CD4-positive, CD25-positive, alpha-beta regulatory T cell (primary cell): Measurements from ENCODE around the gene ADGRG6. TPM values are rescaled to one million over a fixed set of nuclear protein-coding genes. Genes with fewer than 3 reads are reported as not detected.
A peak's percentile ranks its signal among the peaks of the same experiment; 100 is the strongest.

Experiments used
- ATAC-seq, 2 donors: fragments of 150-1000 bp; cut with Tn5 transposase; one replicate each; pipeline ENCODE4 v1.10.0; 2021; ENCODE audit warnings: low read depth in 2 of 2, moderate number of reproducible peaks in 2 of 2, moderate library complexity in 1 of 2
- DNase-seq, 3 donors: peaks; one replicate each; pipeline versions ENCODE4 v3.0.0 to v3.0.0-alpha.2; 2012 to 2022; ENCODE audit warnings: mixed read lengths in 1 of 3
- H3K27ac ChIP-seq: one replicate; pipeline ENCODE4 v1.7.0; 2013; ENCODE audit warnings: mild to moderate bottlenecking, low read length; ENCODE audit not compliant: insufficient read depth, poor library complexity, severe bottlenecking
- H3K27me3 ChIP-seq: one replicate; pipeline ENCODE4 v1.7.0; 2013; ENCODE audit warnings: low read length; ENCODE audit not compliant: control insufficient read depth, insufficient read depth
- H3K36me3 ChIP-seq: one replicate; pipeline ENCODE4 v1.7.0; 2013; ENCODE audit warnings: mild to moderate bottlenecking, low read length, moderate library complexity; ENCODE audit not compliant: control insufficient read depth, insufficient read depth
- H3K4me1 ChIP-seq: 2 replicates; pipeline ENCODE4 v1.7.0; 2013; ENCODE audit warnings: mild to moderate bottlenecking, low read length; ENCODE audit not compliant: insufficient read depth, control insufficient read depth, poor library complexity, severe bottlenecking
- H3K4me3 ChIP-seq: one replicate; pipeline ENCODE4 v1.7.0; 2013; ENCODE audit warnings: low read depth, mild to moderate bottlenecking, low read length, moderate library complexity
- H3K9me3 ChIP-seq, 2 experiments: 1 replicate in 1 of 2; 2 replicates in 1 of 2; pipeline ENCODE4 v1.7.0; 2013; ENCODE audit warnings: low read length in 2 of 2, mild to moderate bottlenecking in 1 of 2, moderate library complexity in 1 of 2; ENCODE audit not compliant: control insufficient read depth in 2 of 2
- H3K27ac Mint-ChIP-seq, 3 donors: one replicate each; pipeline ENCODE4 v1.8.0; 2020 to 2022; ENCODE audit warnings: mild to moderate bottlenecking in 3 of 3, mixed read lengths in 3 of 3, moderate library complexity in 2 of 3
- H3K27me3 Mint-ChIP-seq: one replicate; pipeline ENCODE4 v1.8.0; 2022; ENCODE audit warnings: mild to moderate bottlenecking, mixed read lengths
- H3K36me3 Mint-ChIP-seq: one replicate; pipeline ENCODE4 v1.8.0; 2020; ENCODE audit warnings: mixed read lengths
- H3K4me1 Mint-ChIP-seq, 4 donors: one replicate each; pipeline ENCODE4 v1.8.0; 2020 to 2022; ENCODE audit warnings: mixed read lengths in 4 of 4, mild to moderate bottlenecking in 1 of 4
- H3K4me3 Mint-ChIP-seq, 4 donors: one replicate each; pipeline ENCODE4 v1.8.0; 2020 to 2022; ENCODE audit warnings: mild to moderate bottlenecking in 4 of 4, mixed read lengths in 4 of 4, moderate library complexity in 3 of 4
- H3K9me3 Mint-ChIP-seq, 7 donors: one replicate each; pipeline ENCODE4 v1.8.0; 2020 to 2022; ENCODE audit warnings: mixed read lengths in 7 of 7, mild to moderate bottlenecking in 3 of 7, moderate library complexity in 2 of 7
- polyA plus RNA-seq, 4 donors: library from polyadenylated mRNA; unstranded; fragments of 300-500 nt; fragmentation: Illumina TruSeq; gene quantifications; one replicate each; pipeline ENCODE4 v1.2.3, GENCODE V29; 2021
- total RNA-seq: library from RNA; stranded (reverse); gene quantifications from one replicate; pipeline ENCODE4 v1.2.3, GENCODE V29; 2022

ADGRG6 gene
- total and polyA plus RNA-seq, 5 donors from 2014 or later: 0.74 TPM; not detected in 4

GRCh38 chr6:142381181-142381580 is 79.4 kb downstream of the ADGRG6 start:
- Mint-ChIP-seq H3K9me3 (no peaks in the 10 kb centered on the region), H3K27me3 (peaks cover 8% of the 10 kb centered on the region), H3K36me3 (no peaks in the 10 kb centered on the region), H3K4me1 (no peaks in the 10 kb centered on the region), H3K4me3 (no peak overlapping the region), H3K27ac (no peak overlapping the region)
- Histone ChIP-seq H3K27ac (no peak overlapping the region), H3K4me1 (no peaks in the 10 kb centered on the region), H3K4me3 (no peak overlapping the region), H3K9me3 (no peaks in the 10 kb centered on the region), H3K36me3 (no peaks in the 10 kb centered on the region), H3K27me3 (no peaks in the 10 kb centered on the region)
- DNase-seq (no peak), ATAC-seq (no peak)

GRCh38 chr6:142381845-142382378 is 80.1 kb downstream of the ADGRG6 start:
- H3K27ac ChIP-seq: no peak overlapping the region
- Mint-ChIP-seq H3K27me3 (peaks cover 8% of the 10 kb centered on the region), H3K4me1 (no peaks in the 10 kb centered on the region), H3K9me3 (no peaks in the 10 kb centered on the region), H3K36me3 (no peaks in the 10 kb centered on the region), H3K4me3 (no peak overlapping the region), H3K27ac (no peak overlapping the region)
- H3K9me3 ChIP-seq: no peaks in the 10 kb centered on the region
- no peaks in the 10 kb centered on the region for H3K27me3 ChIP-seq
- ATAC-seq (no peak), DNase-seq (no peak)
- H3K4me1 ChIP-seq: no peaks in the 10 kb centered on the region
- H3K36me3 ChIP-seq: no peaks in the 10 kb centered on the region
- no peak overlapping the region for H3K4me3 ChIP-seq

- Histone ChIP-seq H3K4me1 (no peaks in the 10 kb centered on the region), H3K9me3 (no peaks in the 10 kb centered on the region), H3K27me3 (no peaks in the 10 kb centered on the region), H3K36me3 (no peaks in the 10 kb centered on the region), H3K4me3 (no peak overlapping the region), H3K27ac (no peak overlapping the region)
- Mint-ChIP-seq H3K27ac (no peak overlapping the region), H3K36me3 (no peaks in the 10 kb centered on the region), H3K4me1 (no peaks in the 10 kb centered on the region), H3K9me3 (no peaks in the 10 kb centered on the region), H3K4me3 (no peak overlapping the region), H3K27me3 (peaks cover 8% of the 10 kb centered on the region)
- ATAC-seq (no peak), DNase-seq (no peak)
Measured at GRCh38 chr6:142384519-142385254, 82.9 kb downstream of the ADGRG6 start.

DNA sequence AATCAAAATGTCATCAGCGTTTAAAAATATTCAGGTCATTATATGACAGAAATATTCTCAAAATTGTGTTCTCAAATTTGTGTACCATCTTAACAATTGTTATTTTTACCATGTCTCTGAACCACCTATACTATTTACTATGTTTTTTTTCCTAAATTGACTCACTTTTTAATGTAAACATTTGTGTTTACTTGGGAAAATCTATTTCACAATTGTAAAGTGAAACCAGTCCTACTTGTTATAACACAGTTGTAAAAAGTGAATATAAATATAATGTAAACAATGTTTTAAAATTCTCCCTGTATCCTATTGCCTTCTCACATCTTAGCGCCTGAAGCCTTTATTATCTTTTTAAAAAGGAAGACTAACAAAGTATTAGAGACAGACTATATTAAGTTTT is 83.5 kb downstream of the ADGRG6 start:
- Mint-ChIP-seq H3K4me1 (no peaks in the 10 kb centered on the region), H3K36me3 (no peaks in the 10 kb centered on the region), H3K4me3 (no peak overlapping the region), H3K27me3 (peaks cover 8% of the 10 kb centered on the region), H3K27ac (no peak overlapping the region), H3K9me3 (no peaks in the 10 kb centered on the region)
- Histone ChIP-seq H3K9me3 (no peaks in the 10 kb centered on the region), H3K36me3 (no peaks in the 10 kb centered on the region), H3K4me1 (no peaks in the 10 kb centered on the region), H3K4me3 (no peak overlapping the region), H3K27ac (no peak overlapping the region), H3K27me3 (no peaks in the 10 kb centered on the region)
- DNase-seq (no peak), ATAC-seq (no peak)

- Mint-ChIP-seq H3K27ac (no peak overlapping the region), H3K4me1 (no peaks in the 10 kb centered on the region), H3K9me3 (no peaks in the 10 kb centered on the region), H3K27me3 (peaks cover 3% of the 10 kb centered on the region), H3K36me3 (no peaks in the 10 kb centered on the region), H3K4me3 (no peak overlapping the region)
- no peak for DNase-seq
- no peak for ATAC-seq
- no peak overlapping the region for H3K4me3 ChIP-seq
- H3K27ac ChIP-seq: no peak overlapping the region
- H3K9me3 ChIP-seq: no peaks in the 10 kb centered on the region
- no peaks in the 10 kb centered on the region for H3K27me3 ChIP-seq
- H3K36me3 ChIP-seq: no peaks in the 10 kb centered on the region
- H3K4me1 ChIP-seq: no peaks in the 10 kb centered on the region
Measured at GRCh38 chr6:142386657-142387056, 84.8 kb downstream of the ADGRG6 start.

DNA sequence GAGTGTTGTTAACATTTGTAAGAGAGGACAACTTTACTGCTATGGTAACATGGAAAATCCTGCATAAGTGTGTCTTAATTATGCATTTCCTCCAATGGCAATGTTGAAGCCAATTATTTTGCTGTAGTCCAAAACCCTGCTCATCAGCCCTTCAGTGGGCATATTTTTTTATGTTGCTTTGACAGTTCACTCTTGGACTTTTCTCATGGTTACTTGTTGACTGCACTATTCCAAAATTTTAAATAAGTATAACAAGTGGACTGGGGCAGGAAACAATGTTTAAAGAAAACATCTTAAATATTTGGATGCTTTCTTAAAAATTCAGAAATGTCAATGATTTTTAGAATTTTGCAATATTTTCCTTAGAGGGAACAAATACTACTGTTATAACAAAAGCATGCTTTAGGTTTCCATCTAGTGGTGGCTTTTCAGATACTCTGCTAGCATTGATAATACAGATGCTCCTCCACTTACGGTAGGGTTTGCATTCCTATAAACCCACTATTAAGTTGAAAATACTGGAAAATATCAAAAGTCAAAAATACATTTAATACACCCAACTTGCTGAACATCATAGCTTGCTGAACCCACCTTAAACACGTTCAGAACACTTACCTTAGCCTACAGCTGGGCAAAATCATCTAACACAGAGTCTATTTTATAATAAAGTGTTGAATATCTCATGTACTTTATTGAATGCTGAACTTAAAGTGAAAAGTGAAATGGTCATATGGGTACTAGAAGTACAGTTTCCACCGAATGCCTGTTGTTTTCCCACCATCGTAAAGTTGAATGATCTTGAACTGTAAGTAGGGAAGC is 86.4 kb downstream of the ADGRG6 start:
- no peaks in the 10 kb centered on the region for H3K9me3 Mint-ChIP-seq
- H3K27ac Mint-ChIP-seq: no peak overlapping the region
- no peak overlapping the region for H3K4me3 ChIP-seq
- ATAC-seq: no peak
- H3K27me3 Mint-ChIP-seq: no peaks in the 10 kb centered on the region
- H3K36me3 Mint-ChIP-seq: no peaks in the 10 kb centered on the region
- no peaks in the 10 kb centered on the region for H3K9me3 ChIP-seq
- peak in 1 of 3 donors; percentile 26 for DNase-seq
- H3K36me3 ChIP-seq: no peaks in the 10 kb centered on the region
- no peak overlapping the region for H3K27ac ChIP-seq
- no peaks in the 10 kb centered on the region for H3K4me1 Mint-ChIP-seq
- H3K27me3 ChIP-seq: no peaks in the 10 kb centered on the region
- H3K4me3 Mint-ChIP-seq: no peak overlapping the region
- no peaks in the 10 kb centered on the region for H3K4me1 ChIP-seq

DNA sequence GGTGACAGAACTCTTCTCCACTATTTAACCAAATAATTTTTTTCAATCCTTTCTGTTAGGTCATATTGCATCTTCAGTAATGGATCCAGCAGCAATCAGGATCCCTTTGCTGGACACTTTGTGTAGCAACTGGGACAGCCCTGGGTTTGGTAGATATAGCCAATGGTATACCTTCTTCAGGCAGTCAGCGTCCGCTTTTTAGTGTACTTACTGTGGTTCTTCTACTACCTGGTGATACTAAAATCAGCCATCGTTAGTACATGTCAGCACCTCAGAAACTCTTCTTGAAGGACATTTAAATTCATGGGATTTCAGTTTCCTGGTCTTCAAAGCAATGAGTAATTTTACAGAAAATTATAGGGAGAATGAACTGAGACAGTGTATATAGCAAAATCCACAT is 93.5 kb downstream of the ADGRG6 start:
- H3K27me3 ChIP-seq: no peaks in the 10 kb centered on the region
- H3K9me3 Mint-ChIP-seq: peaks cover 0 to 3% (median 0%) of the 10 kb centered on the region in 7 donors

More for the DNA sequence above, 93.5 kb downstream of the ADGRG6 start:
- peaks cover 7 to 16% (median 12%) of the 10 kb centered on the region in 4 donors for H3K4me1 Mint-ChIP-seq
- H3K4me3 ChIP-seq: no peak overlapping the region
- H3K4me1 ChIP-seq: no peaks in the 10 kb centered on the region
- H3K9me3 ChIP-seq: no peaks in the 10 kb centered on the region
- H3K4me3 Mint-ChIP-seq: no peak overlapping the region
- DNase-seq (no peak), ATAC-seq (no peak)
- H3K36me3 ChIP-seq: no peaks in the 10 kb centered on the region
- H3K27me3 Mint-ChIP-seq: peaks cover 25% of the 10 kb centered on the region
- H3K27ac ChIP-seq: no peak overlapping the region
- H3K36me3 Mint-ChIP-seq: no peaks in the 10 kb centered on the region
- H3K27ac Mint-ChIP-seq: peak overlapping the region; percentile 11 to 89 (median 21)
